Spinal cord (tissue), 10 donors: ENCODE measurements around the gene PHPT1. TPM values are rescaled to one million over a fixed set of nuclear protein-coding genes. Genes with fewer than 3 reads are reported as not detected.

Experiments used
- DNase-seq, 6 donors: peaks; one replicate each; pipeline versions ENCODE4 v3.0.0 to v3.0.0-alpha.2; 2013 to 2015; ENCODE audit warnings: low spot score in 6 of 6, low read depth in 4 of 6
- H3K27ac ChIP-seq: one replicate; pipeline ENCODE4 v1.5.1; 2013; ENCODE audit warnings: low read depth, low read length, control low read depth
- H3K27me3 ChIP-seq: one replicate; pipeline ENCODE4 v1.6.1; 2013; ENCODE audit warnings: low read length; ENCODE audit not compliant: control insufficient read depth, insufficient read depth
- H3K36me3 ChIP-seq: one replicate; pipeline ENCODE4 v1.6.1; 2013; ENCODE audit warnings: low read length; ENCODE audit not compliant: control insufficient read depth, insufficient read depth
- H3K4me1 ChIP-seq: one replicate; pipeline ENCODE4 v1.6.1; 2013; ENCODE audit warnings: low read length; ENCODE audit not compliant: control insufficient read depth, insufficient read depth
- H3K4me3 ChIP-seq: one replicate; pipeline ENCODE4 v1.5.1; 2013; ENCODE audit warnings: low read depth, low read length, control low read depth
- H3K9me3 ChIP-seq: one replicate; pipeline ENCODE4 v1.6.1; 2013; ENCODE audit warnings: low read length; ENCODE audit not compliant: control insufficient read depth, insufficient read depth
- WGBS: methylation state at CpG from one replicate; pipeline ENCODE4 v1.1.5; 2013; ENCODE audit warnings: missing lambda C conversion rate; ENCODE audit not compliant: insufficient coverage; 5-methylcytosine and 5-hydroxymethylcytosine counted together
- polyA plus RNA-seq, 2 donors: library from polyadenylated mRNA; unstranded; fragments of 120-200 nt; gene quantifications; one replicate each; pipeline ENCODE4 v1.2.1, GENCODE V29; 2013; ENCODE audit not compliant: insufficient read length in 2 of 2
- total RNA-seq, 2 donors: library from RNA; depleted of rRNA in 1 of 2; stranded (reverse); fragments of 120-200 nt in 1 of 2; fragments of >200 nt in 1 of 2; gene quantifications; one replicate each; pipeline versions ENCODE4 v1.2.3 to v1.2.4, GENCODE V29; 2013 to 2014
- donor health status: healthy.

Gene PHPT1
- total and polyA plus RNA-seq, 4 donors = 81.6 to 200 (median 187) TPM

- H3K4me3 ChIP-seq = peak overlapping the region; percentile 91
- H3K27me3 ChIP-seq = peaks cover 16% of the 10 kb centered on the region
- DNase-seq = no peak
- H3K4me1 ChIP-seq = peaks cover 36% of the 10 kb centered on the region
- 38% methylated on average over 43 of the region's 43 CpGs for WGBS
- H3K36me3 ChIP-seq = peaks cover 80% of the 10 kb centered on the region
- H3K9me3 ChIP-seq = no peaks in the 10 kb centered on the region
- peak overlapping the region; percentile 98 for H3K27ac ChIP-seq
Measured at GRCh38 chr9:136849960-136850865, 1.0 kb downstream of the PHPT1 start.

- H3K9me3 ChIP-seq = no peaks in the 10 kb centered on the region
- H3K4me1 ChIP-seq = peaks cover 35% of the 10 kb centered on the region
- no peak overlapping the region for H3K4me3 ChIP-seq
- 90% methylated on average over 22 of the region's 23 CpGs for WGBS
- no peak overlapping the region for H3K27ac ChIP-seq
- H3K36me3 ChIP-seq = peaks cover 83% of the 10 kb centered on the region
- no peak for DNase-seq
- H3K27me3 ChIP-seq = peaks cover 10% of the 10 kb centered on the region
Measured at GRCh38 chr9:136850866-136851775, 1.9 kb downstream of the PHPT1 start.

GRCh38 chr9:136851941-136852663 lies 2.9 kb downstream of the PHPT1 start, which contains the start of gene MAMDC4:
TSS of gene MAMDC4 (plus strand) at chr9:136852346. CDS start at chr9:136852417, 71 bp downstream.
- no peak for DNase-seq
- Histone ChIP-seq H3K27ac (no peak within 1 kb of the TSS), H3K4me1 (peaks cover 33% of the 10 kb centered on the region), H3K36me3 (peaks cover 85% of the 10 kb centered on the region), H3K9me3 (no peaks in the 10 kb centered on the region), H3K4me3 (no peak within 1 kb of the TSS), H3K27me3 (peaks cover 3% of the 10 kb centered on the region)
- WGBS = 82% methylated on average over 22 of the region's 23 CpGs

GRCh38 chr9:136852664-136853595 lies 3.7 kb downstream of the PHPT1 start:
- DNase-seq = no peak
- Histone ChIP-seq H3K4me1 (peaks cover 26% of the 10 kb centered on the region), H3K27me3 (no peaks in the 10 kb centered on the region), H3K9me3 (no peaks in the 10 kb centered on the region), H3K27ac (no peak overlapping the region), H3K36me3 (peaks cover 86% of the 10 kb centered on the region), H3K4me3 (no peak overlapping the region)
- WGBS = 86% methylated on average over 29 of the region's 29 CpGs

GRCh38 chr9:136853596-136854112 lies 4.4 kb downstream of the PHPT1 start:
- H3K9me3 ChIP-seq = no peaks in the 10 kb centered on the region
- DNase-seq = no peak
- peaks cover 89% of the 10 kb centered on the region for H3K36me3 ChIP-seq
- no peaks in the 10 kb centered on the region for H3K27me3 ChIP-seq
- H3K4me1 ChIP-seq = peaks cover 19% of the 10 kb centered on the region
- H3K27ac ChIP-seq = no peak overlapping the region
- WGBS = 88% methylated on average over 18 of the region's 18 CpGs
- H3K4me3 ChIP-seq = no peak overlapping the region

- H3K4me3 ChIP-seq = no peak overlapping the region
- no peaks in the 10 kb centered on the region for H3K27me3 ChIP-seq
- peaks cover 25% of the 10 kb centered on the region for H3K4me1 ChIP-seq
- H3K27ac ChIP-seq = no peak overlapping the region
- no peak for DNase-seq
- WGBS = 78% methylated on average over 27 of the region's 30 CpGs
- no peaks in the 10 kb centered on the region for H3K9me3 ChIP-seq
- H3K36me3 ChIP-seq = peaks cover 96% of the 10 kb centered on the region
Measured at GRCh38 chr9:136854113-136854841, 5.1 kb downstream of the PHPT1 start.

- Histone ChIP-seq H3K4me3 (no peak overlapping the region), H3K27me3 (no peaks in the 10 kb centered on the region), H3K27ac (no peak overlapping the region), H3K36me3 (peaks cover 100% of the 10 kb centered on the region), H3K9me3 (no peaks in the 10 kb centered on the region), H3K4me1 (peaks cover 28% of the 10 kb centered on the region)
- WGBS = 88% methylated on average over 23 of the region's 23 CpGs
- no peak for DNase-seq
Measured at GRCh38 chr9:136854842-136855460, 5.7 kb downstream of the PHPT1 start.
